CD4-positive, alpha-beta T cell treated with Interleukin-12 subunit alpha and Interleukin-12 subunit beta, for 1 hour (primary cell): Measurements from ENCODE around the gene SMC1A.
"Not testable (repeated sequence)": the region's sequence is repeated elsewhere in the genome, so short reads cannot be mapped to it uniquely, and the experiment has no call there.

Experiments used
- DNase-seq: peaks from one replicate; pipeline ENCODE4 v3.0.0-alpha.2; 2020

The SMC1A gene

GRCh38 chrX:53421125-53421524, 1.3 kb downstream of the SMC1A start:
- no peak for DNase-seq

GRCh38 chrX:53420351-53420750, 2.1 kb downstream of the SMC1A start:
- not testable (repeated sequence) for DNase-seq

GRCh38 chrX:53412446-53412845, 10.0 kb downstream of the SMC1A start:
- DNase-seq: no peak

GRCh38 chrX:53403535-53403934, 18.9 kb downstream of the SMC1A start:
- no peak for DNase-seq

- no peak for DNase-seq
These were observed 24.2 kb downstream of the SMC1A start for GRCh38 chrX:53398216-53398615.

- DNase-seq: no peak
These were observed 26.7 kb downstream of the SMC1A start for GRCh38 chrX:53395605-53396298.

GRCh38 chrX:53383376-53384076, 38.9 kb downstream of the SMC1A start:
- no peak for DNase-seq

- no peak for DNase-seq
These were observed 42.7 kb downstream of the SMC1A start for GRCh38 chrX:53379747-53380146.

GRCh38 chrX:53379008-53379710, 43.3 kb downstream of the SMC1A start:
- DNase-seq: no peak

- DNase-seq: no peak
These were observed 45.0 kb downstream of the SMC1A start for GRCh38 chrX:53377464-53377863.

GRCh38 chrX:53376888-53377287, 45.6 kb downstream of the SMC1A start:
- DNase-seq: no peak

GRCh38 chrX:53374923-53375322, 47.5 kb downstream of the SMC1A start:
- no peak for DNase-seq

GRCh38 chrX:53374222-53374820, 48.1 kb downstream of the SMC1A start:
- DNase-seq: no peak

- DNase-seq: no peak
These were observed 49.1 kb downstream of the SMC1A start for GRCh38 chrX:53373307-53373706.

- not testable (repeated sequence) for DNase-seq
These were observed 56.0 kb downstream of the SMC1A start for GRCh38 chrX:53366454-53366853.

- no peak for DNase-seq
These were observed 60.0 kb downstream of the SMC1A start for GRCh38 chrX:53362449-53362848.

GRCh38 chrX:53357799-53358530, 64.5 kb downstream of the SMC1A start:
- DNase-seq: no peak

GRCh38 chrX:53356186-53356585, 66.3 kb downstream of the SMC1A start:
- DNase-seq: no peak

GRCh38 chrX:53354669-53355068, 67.8 kb downstream of the SMC1A start:
- no peak for DNase-seq

GRCh38 chrX:53347948-53348347, 74.5 kb downstream of the SMC1A start:
- DNase-seq: no peak

GRCh38 chrX:53340852-53341645, 81.4 kb downstream of the SMC1A start:
- DNase-seq: no peak

- DNase-seq: no peak
These were observed 85.4 kb downstream of the SMC1A start for GRCh38 chrX:53337101-53337500.
